ENCODE data around the gene HOXC9.

- TF ChIP-seq, protein P1, sequence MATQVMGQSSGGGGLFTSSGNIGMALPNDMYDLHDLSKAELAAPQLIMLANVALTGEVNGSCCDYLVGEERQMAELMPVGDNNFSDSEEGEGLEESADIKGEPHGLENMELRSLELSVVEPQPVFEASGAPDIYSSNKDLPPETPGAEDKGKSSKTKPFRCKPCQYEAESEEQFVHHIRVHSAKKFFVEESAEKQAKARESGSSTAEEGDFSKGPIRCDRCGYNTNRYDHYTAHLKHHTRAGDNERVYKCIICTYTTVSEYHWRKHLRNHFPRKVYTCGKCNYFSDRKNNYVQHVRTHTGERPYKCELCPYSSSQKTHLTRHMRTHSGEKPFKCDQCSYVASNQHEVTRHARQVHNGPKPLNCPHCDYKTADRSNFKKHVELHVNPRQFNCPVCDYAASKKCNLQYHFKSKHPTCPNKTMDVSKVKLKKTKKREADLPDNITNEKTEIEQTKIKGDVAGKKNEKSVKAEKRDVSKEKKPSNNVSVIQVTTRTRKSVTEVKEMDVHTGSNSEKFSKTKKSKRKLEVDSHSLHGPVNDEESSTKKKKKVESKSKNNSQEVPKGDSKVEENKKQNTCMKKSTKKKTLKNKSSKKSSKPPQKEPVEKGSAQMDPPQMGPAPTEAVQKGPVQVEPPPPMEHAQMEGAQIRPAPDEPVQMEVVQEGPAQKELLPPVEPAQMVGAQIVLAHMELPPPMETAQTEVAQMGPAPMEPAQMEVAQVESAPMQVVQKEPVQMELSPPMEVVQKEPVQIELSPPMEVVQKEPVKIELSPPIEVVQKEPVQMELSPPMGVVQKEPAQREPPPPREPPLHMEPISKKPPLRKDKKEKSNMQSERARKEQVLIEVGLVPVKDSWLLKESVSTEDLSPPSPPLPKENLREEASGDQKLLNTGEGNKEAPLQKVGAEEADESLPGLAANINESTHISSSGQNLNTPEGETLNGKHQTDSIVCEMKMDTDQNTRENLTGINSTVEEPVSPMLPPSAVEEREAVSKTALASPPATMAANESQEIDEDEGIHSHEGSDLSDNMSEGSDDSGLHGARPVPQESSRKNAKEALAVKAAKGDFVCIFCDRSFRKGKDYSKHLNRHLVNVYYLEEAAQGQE (IDR thresholded peaks at IDR 0.05; ENCODE audit: insufficient read depth in 1 of 2, low read depth in 2 of 2, low read length in 2 of 2) = no peak
- TF ChIP-seq POLR2AphosphoS5 (IDR thresholded peaks at IDR 0.05; ENCODE audit: low read depth, low read length) (no peak), TAF1 (IDR thresholded peaks at IDR 0.05; ENCODE audit: borderline replicate concordance, insufficient read depth, low read length) (no peak)
Observed at GRCh38 chr12:53954694-53955035, 45.3 kb upstream of the HOXC9 start, which contains the start of gene HOXC12.

All from PFSK-1 (cell line).